DOHH2 (cell line): ENCODE measurements around the gene CACNA2D3.

Source experiments
- H3F3A ChIP-seq: fragments of 200-600 bp; sonication (generic), shearing (Covaris generic); 2 replicates; pipeline ENCODE4 v1.6.0; 2016; ENCODE audit warnings: antibody characterized with exemption, mild to moderate bottlenecking; ENCODE audit not compliant: control insufficient read depth, insufficient read depth
- H3K27ac ChIP-seq: fragments of 200-600 bp; sonication (generic); 2 replicates; pipeline ENCODE4 v1.5.1; 2014; ENCODE audit warnings: low read depth, mild to moderate bottlenecking, low read length, moderate library complexity
- H3K27me3 ChIP-seq: fragments of 200-600 bp; sonication (generic); 2 replicates; pipeline ENCODE4 v1.6.1; 2014; ENCODE audit warnings: mild to moderate bottlenecking, low read length, mixed read lengths; ENCODE audit not compliant: control insufficient read depth
- H3K36me3 ChIP-seq: fragments of 200-600 bp; sonication (generic); 2 replicates; pipeline ENCODE4 v1.6.1; 2014; ENCODE audit warnings: mild to moderate bottlenecking, low read length, moderate library complexity, mixed read lengths; ENCODE audit not compliant: control insufficient read depth
- H3K4me1 ChIP-seq: fragments of 200-600 bp; sonication (generic); 2 replicates; pipeline ENCODE4 v1.6.1; 2014; ENCODE audit warnings: mild to moderate bottlenecking, low read length, mixed read lengths; ENCODE audit not compliant: control insufficient read depth
- H3K4me2 ChIP-seq: fragments of 200-600 bp; sonication (generic); 2 replicates; pipeline ENCODE4 v1.6.0; 2014; ENCODE audit warnings: mild to moderate bottlenecking, low read length, moderate library complexity
- H3K4me3 ChIP-seq: fragments of 200-600 bp; sonication (generic); 2 replicates; pipeline ENCODE4 v1.5.1; 2014; ENCODE audit warnings: mild to moderate bottlenecking, low read length, mixed read lengths
- H3K79me2 ChIP-seq: fragments of 200-600 bp; sonication (generic); 2 replicates; pipeline ENCODE4 v1.6.1; 2014; ENCODE audit warnings: mild to moderate bottlenecking, low read length, mixed read lengths; ENCODE audit not compliant: control insufficient read depth
- H3K9me2 ChIP-seq: fragments of 200-600 bp; sonication (generic); replicated peaks from 2 replicates; pipeline ENCODE4 v1.6.1; 2014; ENCODE audit warnings: mild to moderate bottlenecking, low read length, mixed read lengths; ENCODE audit not compliant: control insufficient read depth
- H3K9me3 ChIP-seq: fragments of 200-600 bp; sonication (generic); 2 replicates; pipeline ENCODE4 v1.6.1; 2014; ENCODE audit warnings: antibody characterized with exemption, low read length, mixed read lengths; ENCODE audit not compliant: control insufficient read depth, insufficient read depth
- H4K20me1 ChIP-seq: fragments of 200-600 bp; sonication (generic); 2 replicates; pipeline ENCODE4 v1.6.0; 2014; ENCODE audit warnings: low read depth, mild to moderate bottlenecking, antibody characterized with exemption, low read length, moderate library complexity; ENCODE audit not compliant: control insufficient read depth, insufficient read depth
- EZH2phosphoT487 ChIP-seq: fragments of 200-600 bp; sonication (generic); IDR thresholded peaks from 2 replicates; pipeline ENCODE4 v1.6.1; 2017; ENCODE audit warnings: borderline replicate concordance, mild to moderate bottlenecking, antibody characterized with exemption, low read length, moderate library complexity, mixed read lengths
- TF ChIP-seq, protein P1 (sequence below): fragments of 200-600 bp; sonication (generic); IDR thresholded peaks from one replicate; pipeline ENCODE4 v1.5.1; 2014; ENCODE audit warnings: antibody characterized with exemption, mild to moderate bottlenecking, low read depth, low read length; ENCODE audit not compliant: poor library complexity, severe bottlenecking

Gene CACNA2D3

GRCh38 chr3:54358316-54358715 lies 236.0 kb downstream of the CACNA2D3 start:
- H3K4me1 ChIP-seq = no peaks in the 10 kb centered on the region
- H3K27me3 ChIP-seq = no peaks in the 10 kb centered on the region
- no peak for TF ChIP-seq EZH2phosphoT487
- TF ChIP-seq, protein P1, sequence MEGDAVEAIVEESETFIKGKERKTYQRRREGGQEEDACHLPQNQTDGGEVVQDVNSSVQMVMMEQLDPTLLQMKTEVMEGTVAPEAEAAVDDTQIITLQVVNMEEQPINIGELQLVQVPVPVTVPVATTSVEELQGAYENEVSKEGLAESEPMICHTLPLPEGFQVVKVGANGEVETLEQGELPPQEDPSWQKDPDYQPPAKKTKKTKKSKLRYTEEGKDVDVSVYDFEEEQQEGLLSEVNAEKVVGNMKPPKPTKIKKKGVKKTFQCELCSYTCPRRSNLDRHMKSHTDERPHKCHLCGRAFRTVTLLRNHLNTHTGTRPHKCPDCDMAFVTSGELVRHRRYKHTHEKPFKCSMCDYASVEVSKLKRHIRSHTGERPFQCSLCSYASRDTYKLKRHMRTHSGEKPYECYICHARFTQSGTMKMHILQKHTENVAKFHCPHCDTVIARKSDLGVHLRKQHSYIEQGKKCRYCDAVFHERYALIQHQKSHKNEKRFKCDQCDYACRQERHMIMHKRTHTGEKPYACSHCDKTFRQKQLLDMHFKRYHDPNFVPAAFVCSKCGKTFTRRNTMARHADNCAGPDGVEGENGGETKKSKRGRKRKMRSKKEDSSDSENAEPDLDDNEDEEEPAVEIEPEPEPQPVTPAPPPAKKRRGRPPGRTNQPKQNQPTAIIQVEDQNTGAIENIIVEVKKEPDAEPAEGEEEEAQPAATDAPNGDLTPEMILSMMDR = no peak
- H3K36me3 ChIP-seq = no peaks in the 10 kb centered on the region
- no peaks in the 10 kb centered on the region for H3F3A ChIP-seq
- no peaks in the 10 kb centered on the region for H4K20me1 ChIP-seq
- H3K27ac ChIP-seq = no peak overlapping the region
- H3K4me3 ChIP-seq = no peak overlapping the region
- H3K9me3 ChIP-seq = no peaks in the 10 kb centered on the region
- no peaks in the 10 kb centered on the region for H3K79me2 ChIP-seq
- H3K9me2 ChIP-seq = no peaks in the 10 kb centered on the region
- no peak overlapping the region for H3K4me2 ChIP-seq

DNA sequence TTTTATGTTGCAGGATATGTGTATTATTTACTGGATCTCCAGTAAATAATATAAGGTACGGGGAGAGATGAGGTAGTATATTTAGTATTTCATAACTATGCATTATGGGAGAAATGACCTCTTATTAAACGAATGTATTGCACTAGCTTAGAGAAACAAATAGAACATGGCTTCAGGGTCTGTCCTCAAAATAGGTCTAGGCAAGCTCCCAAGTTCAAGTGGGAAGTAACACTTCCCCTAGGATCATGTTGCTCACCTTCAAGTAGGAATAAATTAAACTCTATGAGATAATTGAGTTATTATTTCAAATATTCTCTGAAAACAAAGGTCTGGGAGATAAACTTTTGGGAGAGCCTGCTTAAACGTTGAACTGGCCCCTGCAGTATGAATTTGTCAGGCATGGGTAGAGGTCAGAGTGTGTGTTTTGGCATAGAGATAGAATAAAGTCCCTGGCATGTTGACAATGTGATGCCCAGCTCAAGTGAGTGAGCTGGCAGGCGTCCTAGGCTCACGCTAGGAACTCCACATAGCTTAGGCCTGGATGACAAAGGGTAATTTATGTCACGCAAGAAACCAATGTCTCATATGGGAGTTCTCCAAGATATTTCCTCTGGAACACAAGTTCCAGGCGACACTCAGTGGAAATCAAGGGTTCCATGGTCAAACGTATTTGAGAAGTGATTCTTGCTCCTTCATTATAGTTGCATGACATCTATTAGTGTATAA lies 236.8 kb downstream of the CACNA2D3 start:
- H3K27me3 ChIP-seq = no peaks in the 10 kb centered on the region
- no peak overlapping the region for H3K4me3 ChIP-seq
- no peaks in the 10 kb centered on the region for H3F3A ChIP-seq
- no peak overlapping the region for H3K4me2 ChIP-seq
- H3K9me3 ChIP-seq = no peaks in the 10 kb centered on the region
- H3K9me2 ChIP-seq = no peaks in the 10 kb centered on the region
- no peaks in the 10 kb centered on the region for H3K4me1 ChIP-seq
- no peaks in the 10 kb centered on the region for H3K79me2 ChIP-seq
- H4K20me1 ChIP-seq = no peaks in the 10 kb centered on the region
- H3K36me3 ChIP-seq = no peaks in the 10 kb centered on the region
- TF ChIP-seq, protein P1 = no peak
- no peak for TF ChIP-seq EZH2phosphoT487
- no peak overlapping the region for H3K27ac ChIP-seq

DNA sequence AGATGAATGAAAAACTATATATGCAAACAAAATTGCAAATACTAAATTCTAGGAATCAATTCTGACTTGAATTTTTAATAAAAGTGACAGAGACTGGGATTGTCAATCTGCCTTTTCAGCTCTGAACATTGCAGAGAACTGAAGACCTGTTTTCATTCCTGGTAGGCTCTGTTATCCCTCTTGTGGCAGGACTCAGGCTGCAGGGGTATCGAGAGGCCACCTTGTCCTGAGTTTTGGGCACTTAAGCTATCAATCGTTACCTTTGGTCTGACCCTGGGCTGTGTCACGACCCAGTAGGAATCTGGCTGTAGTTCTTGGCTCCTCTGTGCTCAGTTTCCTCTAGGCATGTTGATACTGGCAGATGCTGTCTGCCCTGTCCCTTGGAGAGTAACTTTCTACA lies 238.0 kb downstream of the CACNA2D3 start:
- H3K9me3 ChIP-seq = no peaks in the 10 kb centered on the region
- no peaks in the 10 kb centered on the region for H3K4me1 ChIP-seq
- no peaks in the 10 kb centered on the region for H3K9me2 ChIP-seq
- TF ChIP-seq EZH2phosphoT487 = no peak
- TF ChIP-seq, protein P1 = no peak
- H3K79me2 ChIP-seq = no peaks in the 10 kb centered on the region
- no peak overlapping the region for H3K27ac ChIP-seq
- no peaks in the 10 kb centered on the region for H4K20me1 ChIP-seq
- H3F3A ChIP-seq = no peaks in the 10 kb centered on the region
- H3K27me3 ChIP-seq = no peaks in the 10 kb centered on the region
- H3K4me3 ChIP-seq = no peak overlapping the region
- H3K4me2 ChIP-seq = no peak overlapping the region
- H3K36me3 ChIP-seq = no peaks in the 10 kb centered on the region
